Gastrocnemius medialis (tissue), 4 donors: ENCODE data around the gene ZBTB4. TPM values are rescaled to one million over a fixed set of nuclear protein-coding genes. Genes with fewer than 3 reads are reported as not detected.

Experiments
- ATAC-seq, 2 donors: fragments of 150-250 bp; one replicate each; pipeline ENCODE4 v1.9.1; 2016
- DNase-seq, 2 donors: peaks; one replicate each; pipeline ENCODE4 v3.0.0-alpha.2; 2019
- H3K27ac ChIP-seq, 4 donors: fragments of 200-600 bp; sonication (generic); 1 replicate in 1 of 4; 2 replicates in 3 of 4; pipeline ENCODE4 v1.5.1; 2016 to 2018; ENCODE audit warnings: mild to moderate bottlenecking in 2 of 4, moderate library complexity in 1 of 4
- H3K27me3 ChIP-seq, 3 donors: fragments of 200-600 bp; sonication (generic) in 2 of 3; 1 replicate in 1 of 3; 2 replicates in 2 of 3; pipeline versions ENCODE4 v1.5.1 to v1.6.0; 2016 to 2019; ENCODE audit warnings: mild to moderate bottlenecking in 1 of 3, moderate library complexity in 1 of 3
- H3K36me3 ChIP-seq, 2 donors: fragments of 200-600 bp; sonication (generic) in 1 of 2; one replicate each; pipeline ENCODE4 v1.5.1; 2017 to 2018
- H3K4me1 ChIP-seq, 2 donors: fragments of 200-600 bp; sonication (generic) in 1 of 2; one replicate each; pipeline ENCODE4 v1.5.1; 2016 to 2017; ENCODE audit warnings: mild to moderate bottlenecking in 2 of 2
- H3K4me3 ChIP-seq, 4 donors: fragments of 200-600 bp; sonication (generic) in 3 of 4; 1 replicate in 1 of 4; 2 replicates in 3 of 4; pipeline ENCODE4 v1.5.1; 2016 to 2019; ENCODE audit warnings: mild to moderate bottlenecking in 2 of 4
- H3K9me3 ChIP-seq, 3 donors: fragments of 200-600 bp; sonication (generic) in 2 of 3; 1 replicate in 1 of 3; 2 replicates in 2 of 3; pipeline ENCODE4 v1.5.1; 2016 to 2019
- CTCF ChIP-seq, 5 experiments: fragments of 450-650 bp in 3 of 5; fragments of 200-600 bp in 2 of 5; sonication (generic) in 2 of 5; IDR thresholded peaks in 4 of 5; conservative IDR thresholded peaks in 1 of 5; 1 replicate in 4 of 5; 2 replicates in 1 of 5; pipeline ENCODE4 v1.5.1; 2016 to 2019; ENCODE audit warnings: antibody characterized with exemption in 5 of 5, mild to moderate bottlenecking in 3 of 5, moderate library complexity in 3 of 5
- POLR2A ChIP-seq, 2 donors: fragments of 450-650 bp; IDR thresholded peaks; one replicate each; pipeline ENCODE4 v1.6.1; 2017; ENCODE audit warnings: antibody characterized with exemption in 2 of 2, mild to moderate bottlenecking in 2 of 2, moderate library complexity in 2 of 2
- in situ Hi-C, 4 donors: fragments of 200-750 bp; cut with MboI; loops; one replicate each; pipeline versions ENCODE4 v1.15.0 to v1.8.0; 2017; ENCODE audit warnings: low sequenced_read_pairs in 4 of 4
- intact Hi-C: fragments of 100-400 bp; cut with DNase I; formaldehyde crosslinking; loops from one replicate; pipeline ENCODE4 v1.15.1; 2023; ENCODE audit warnings: low total_unique reads
- total RNA-seq, 4 donors: library from RNA; depleted of rRNA; stranded (reverse); fragments of >200 nt; gene quantifications; one replicate each; pipeline versions ENCODE4 v1.1.0 to v1.2.3, GENCODE V29; 2016

Gene ZBTB4
- total RNA-seq, 4 donors from 2014 or later = 24.2 to 43.1 (median 31.2) TPM

- H3K4me1 ChIP-seq = peaks cover 17 to 20% of the 10 kb centered on the region in 2 donors
- no peak for ATAC-seq
- intact Hi-C loops = no loop called here
- no peaks in the 10 kb centered on the region for H3K27me3 ChIP-seq
- H3K27ac ChIP-seq = no peak overlapping the region
- DNase-seq = no peak
- no peak overlapping the region for H3K4me3 ChIP-seq
- in situ Hi-C loops = loop anchor here in 1 of 4 donors (25.0 kb wide), 1 partner anchor 130 kb away; the partner anchor contains the start of genes SENP3 and TNFSF13
- no peaks in the 10 kb centered on the region for H3K9me3 ChIP-seq
- TF ChIP-seq POLR2A (IDR thresholded peaks at IDR 0.05) (no peak), CTCF (IDR thresholded peaks at IDR 0.05 in 4 of 5, conservative IDR thresholded peaks at IDR 0.05 in 1 of 5) (no peak)
- H3K36me3 ChIP-seq = no peaks in the 10 kb centered on the region
These were observed 47.1 kb downstream of the ZBTB4 start for GRCh38 chr17:7432296-7432695.

GRCh38 chr17:7431231-7431630 is 48.2 kb downstream of the ZBTB4 start:
- Histone ChIP-seq H3K4me1 (peaks cover 10 to 12% of the 10 kb centered on the region in 2 donors), H3K36me3 (no peaks in the 10 kb centered on the region), H3K27me3 (no peaks in the 10 kb centered on the region), H3K9me3 (no peaks in the 10 kb centered on the region), H3K4me3 (no peak overlapping the region), H3K27ac (no peak overlapping the region)
- ATAC-seq = no peak
- in situ Hi-C loops (loop anchor here in 1 of 4 donors (25.0 kb wide), 1 partner anchor 131 kb away; the partner anchor contains the start of genes SENP3 and TNFSF13), intact Hi-C loops (no loop called here)
- no peak for DNase-seq
- TF ChIP-seq POLR2A (IDR thresholded peaks at IDR 0.05) (no peak), CTCF (IDR thresholded peaks at IDR 0.05 in 4 of 5, conservative IDR thresholded peaks at IDR 0.05 in 1 of 5) (no peak)

- no peak for DNase-seq
- H3K4me3 ChIP-seq = no peak overlapping the region
- H3K4me1 ChIP-seq = peaks cover 0 to under 1% of the 10 kb centered on the region in 2 donors
- intact Hi-C loops = no loop called here
- TF ChIP-seq CTCF (IDR thresholded peaks at IDR 0.05 in 4 of 5, conservative IDR thresholded peaks at IDR 0.05 in 1 of 5) (no peak), POLR2A (IDR thresholded peaks at IDR 0.05) (no peak)
- no peak for ATAC-seq
- no peaks in the 10 kb centered on the region for H3K36me3 ChIP-seq
- no peaks in the 10 kb centered on the region for H3K9me3 ChIP-seq
- no peak overlapping the region for H3K27ac ChIP-seq
- no peaks in the 10 kb centered on the region for H3K27me3 ChIP-seq
- in situ Hi-C loops = loop anchor here in 1 of 4 donors (25.0 kb wide), 1 partner anchor 133 kb away; the partner anchor contains the start of genes SENP3 and TNFSF13
These were observed 49.7 kb downstream of the ZBTB4 start for GRCh38 chr17:7429722-7430121.

- in situ Hi-C loops (loop anchor here in 1 of 4 donors (25.0 kb wide), 1 partner anchor 134 kb away; the partner anchor contains the start of genes SENP3 and TNFSF13), intact Hi-C loops (no loop called here)
- no peak for TF ChIP-seq CTCF (IDR thresholded peaks at IDR 0.05 in 4 of 5, conservative IDR thresholded peaks at IDR 0.05 in 1 of 5)
- TF ChIP-seq POLR2A (IDR thresholded peaks at IDR 0.05) = no peak
- ATAC-seq = no peak
- no peaks in the 10 kb centered on the region for H3K9me3 ChIP-seq
- H3K36me3 ChIP-seq = no peaks in the 10 kb centered on the region
- H3K4me1 ChIP-seq = no peaks in the 10 kb centered on the region
- no peak for DNase-seq
- no peak within 1 kb of the TSS for H3K4me3 ChIP-seq
- H3K27me3 ChIP-seq = no peaks in the 10 kb centered on the region
- H3K27ac ChIP-seq = no peak within 1 kb of the TSS
These were observed 50.9 kb downstream of the ZBTB4 start, which contains the start of gene SPEM3 for GRCh38 chr17:7428557-7428956. SPEM3 (plus strand) TSS chr17:7428857; CDS start chr17:7428903, 46 bp downstream.
